Body of pancreas (tissue), 4 donors: Measurements from ENCODE around the gene SERPINI1. TPM values are rescaled to one million over a fixed set of nuclear protein-coding genes. Genes with fewer than 3 reads are reported as not detected.

ENCODE experiments used
- ATAC-seq: fragments of 150-250 bp; one replicate; pipeline ENCODE4 v1.9.1; 2016
- DNase-seq, 4 donors: peaks; one replicate each; pipeline ENCODE4 v3.0.0-alpha.2; 2019
- H3K27ac ChIP-seq, 4 donors: fragments of 200-600 bp; sonication (generic); 1 replicate in 3 of 4; 2 replicates in 1 of 4; pipeline versions ENCODE4 v1.5.1 to v1.6.1; 2016 to 2019; ENCODE audit warnings: mild to moderate bottlenecking in 1 of 4, mixed read lengths in 1 of 4, moderate library complexity in 1 of 4
- H3K27me3 ChIP-seq, 2 donors: fragments of 200-600 bp; sonication (generic); one replicate each; pipeline ENCODE4 v1.6.0; 2016; ENCODE audit warnings: mild to moderate bottlenecking in 1 of 2
- H3K36me3 ChIP-seq, 2 donors: fragments of 200-600 bp; sonication (generic); replicated peaks in 1 of 2; 2 replicates each; pipeline ENCODE4 v1.5.1; 2016; ENCODE audit warnings: low read depth in 2 of 2; ENCODE audit not compliant: insufficient read depth in 1 of 2
- H3K4me1 ChIP-seq: fragments of 200-600 bp; sonication (generic); one replicate; pipeline ENCODE4 v1.6.0; 2016
- H3K4me3 ChIP-seq, 2 donors: fragments of 200-600 bp; sonication (generic); 1 replicate in 1 of 2; 2 replicates in 1 of 2; pipeline ENCODE4 v1.5.1; 2016 to 2019
- H3K9me3 ChIP-seq, 3 donors: fragments of 200-600 bp; sonication (generic); 1 replicate in 2 of 3; 2 replicates in 1 of 3; pipeline ENCODE4 v1.5.1; 2016
- POLR2A ChIP-seq, 3 donors: fragments of 450-650 bp; IDR thresholded peaks; one replicate each; pipeline ENCODE4 v1.6.1; 2016; ENCODE audit warnings: antibody characterized with exemption in 3 of 3, mild to moderate bottlenecking in 2 of 3
- WGBS, 2 donors: methylation state at CpG; one replicate each; pipeline ENCODE4 v1.1.5; 2017; 5-methylcytosine and 5-hydroxymethylcytosine counted together
- intact Hi-C: fragments of 100-400 bp; cut with DNase I; formaldehyde crosslinking; loops from one replicate; pipeline ENCODE4 v1.15.1; 2023
- total RNA-seq, 2 donors: library from RNA; depleted of rRNA; stranded (reverse); fragments of >200 nt; gene quantifications; one replicate each; pipeline ENCODE4 v1.1.0, GENCODE V29; 2016
- TF ChIP-seq, protein P1 (sequence below), 7 experiments: fragments of 450-650 bp in 4 of 7; fragments of 200-600 bp in 3 of 7; sonication (generic) in 3 of 7; IDR thresholded peaks; one replicate each; pipeline ENCODE4 v1.5.1; 2016 to 2019; ENCODE audit warnings: antibody characterized with exemption in 7 of 7

The SERPINI1 gene
- total RNA-seq, 2 donors from 2014 or later: 10.2 to 20.0 TPM

DNA sequence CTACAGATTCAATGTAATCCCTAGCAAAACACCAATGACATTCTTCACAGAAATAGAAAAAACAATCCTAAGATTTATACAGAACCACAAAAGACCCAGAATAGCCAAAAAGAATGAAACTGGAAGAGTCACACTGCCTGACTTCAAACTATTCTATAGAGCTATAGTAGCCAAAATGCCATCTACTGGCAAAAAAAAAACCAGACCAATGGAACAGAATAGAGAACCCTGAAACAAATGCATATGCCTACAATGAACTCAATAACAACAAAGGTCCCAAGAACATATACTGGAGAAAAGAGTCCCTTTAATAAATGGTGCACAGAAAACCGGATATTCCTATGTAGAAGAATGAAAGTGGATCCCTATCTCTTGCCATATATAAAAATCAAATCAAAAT is 20.6 kb upstream of the SERPINI1 start:
- no peak for TF ChIP-seq POLR2A (IDR thresholded peaks at IDR 0.05)
- TF ChIP-seq, protein P1, sequence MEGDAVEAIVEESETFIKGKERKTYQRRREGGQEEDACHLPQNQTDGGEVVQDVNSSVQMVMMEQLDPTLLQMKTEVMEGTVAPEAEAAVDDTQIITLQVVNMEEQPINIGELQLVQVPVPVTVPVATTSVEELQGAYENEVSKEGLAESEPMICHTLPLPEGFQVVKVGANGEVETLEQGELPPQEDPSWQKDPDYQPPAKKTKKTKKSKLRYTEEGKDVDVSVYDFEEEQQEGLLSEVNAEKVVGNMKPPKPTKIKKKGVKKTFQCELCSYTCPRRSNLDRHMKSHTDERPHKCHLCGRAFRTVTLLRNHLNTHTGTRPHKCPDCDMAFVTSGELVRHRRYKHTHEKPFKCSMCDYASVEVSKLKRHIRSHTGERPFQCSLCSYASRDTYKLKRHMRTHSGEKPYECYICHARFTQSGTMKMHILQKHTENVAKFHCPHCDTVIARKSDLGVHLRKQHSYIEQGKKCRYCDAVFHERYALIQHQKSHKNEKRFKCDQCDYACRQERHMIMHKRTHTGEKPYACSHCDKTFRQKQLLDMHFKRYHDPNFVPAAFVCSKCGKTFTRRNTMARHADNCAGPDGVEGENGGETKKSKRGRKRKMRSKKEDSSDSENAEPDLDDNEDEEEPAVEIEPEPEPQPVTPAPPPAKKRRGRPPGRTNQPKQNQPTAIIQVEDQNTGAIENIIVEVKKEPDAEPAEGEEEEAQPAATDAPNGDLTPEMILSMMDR (IDR thresholded peaks at IDR 0.05): no peak
- Histone ChIP-seq H3K4me3 (no peak overlapping the region), H3K27me3 (no peaks in the 10 kb centered on the region), H3K36me3 (peaks cover 2 to 9% of the 10 kb centered on the region in 2 donors), H3K9me3 (no peaks in the 10 kb centered on the region), H3K4me1 (peaks cover 4% of the 10 kb centered on the region), H3K27ac (no peak overlapping the region)
- no peak for DNase-seq
- intact Hi-C loops: no loop called here
- WGBS, 2 donors: 97% methylated on average over 1 of the region's 1 CpG
- no peak for ATAC-seq

DNA sequence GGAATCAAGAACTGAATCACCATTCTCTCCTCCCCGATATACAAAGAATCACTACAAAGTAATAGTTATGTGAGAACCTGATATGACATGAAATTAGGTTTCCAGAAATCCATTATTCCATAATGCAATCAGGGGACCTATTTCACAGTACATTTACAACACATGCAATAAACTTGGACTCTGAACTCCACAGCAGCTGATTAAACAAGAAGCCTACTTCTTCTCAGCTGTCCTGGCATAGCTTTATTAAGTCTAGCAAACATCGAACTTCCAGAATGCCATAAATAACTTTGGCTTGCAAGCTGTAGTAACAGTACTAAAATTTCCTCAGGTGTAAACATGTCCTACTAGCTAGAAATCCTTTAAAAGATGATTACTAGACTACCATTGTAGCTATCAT is 18.6 kb upstream of the SERPINI1 start:
- TF ChIP-seq, protein P1 (IDR thresholded peaks at IDR 0.05): no peak
- no peak for TF ChIP-seq POLR2A (IDR thresholded peaks at IDR 0.05)
- ATAC-seq: peak; percentile 87
- peaks cover 2 to 9% of the 10 kb centered on the region in 2 donors for H3K36me3 ChIP-seq
- H3K27me3 ChIP-seq: no peaks in the 10 kb centered on the region
- no peak overlapping the region for H3K27ac ChIP-seq
- peaks cover 4% of the 10 kb centered on the region for H3K4me1 ChIP-seq
- peak in 3 of 4 donors; percentile 20 to 60 (median 30) for DNase-seq
- no peak overlapping the region for H3K4me3 ChIP-seq
- intact Hi-C loops: no loop called here
- 19 to 41% methylated on average over 2 of the region's 2 CpGs for WGBS, 2 donors
- no peaks in the 10 kb centered on the region for H3K9me3 ChIP-seq

DNA sequence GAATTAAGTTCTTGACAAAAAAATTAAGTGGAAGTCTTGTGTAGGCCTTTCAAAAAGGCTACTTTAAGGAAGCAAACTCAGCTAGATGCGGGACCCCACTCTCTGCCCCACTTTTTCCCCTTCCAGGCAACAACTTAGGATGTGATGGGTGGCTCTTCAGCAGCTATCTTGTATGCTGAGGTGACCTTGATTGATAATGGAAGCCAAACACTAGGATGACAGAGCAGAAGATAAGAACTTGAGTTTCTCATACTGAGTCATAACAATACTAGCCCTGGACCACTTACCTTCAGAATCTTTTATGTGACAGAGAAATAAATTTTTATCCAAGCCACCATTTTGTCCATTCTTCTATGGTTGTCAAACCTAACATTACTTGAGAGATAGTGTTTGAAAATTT is 16.9 kb upstream of the SERPINI1 start:
- no peaks in the 10 kb centered on the region for H3K4me1 ChIP-seq
- peaks cover 2 to 9% of the 10 kb centered on the region in 2 donors for H3K36me3 ChIP-seq
- H3K4me3 ChIP-seq: no peak overlapping the region
- no peaks in the 10 kb centered on the region for H3K27me3 ChIP-seq
- no peak overlapping the region for H3K27ac ChIP-seq
- TF ChIP-seq, protein P1 (IDR thresholded peaks at IDR 0.05): no peak
- TF ChIP-seq POLR2A (IDR thresholded peaks at IDR 0.05): no peak
- intact Hi-C loops: no loop called here
- DNase-seq (no peak), ATAC-seq (no peak)
- 95 to 100% methylated on average over 1 of the region's 1 CpG for WGBS, 2 donors
- H3K9me3 ChIP-seq: no peaks in the 10 kb centered on the region

DNA sequence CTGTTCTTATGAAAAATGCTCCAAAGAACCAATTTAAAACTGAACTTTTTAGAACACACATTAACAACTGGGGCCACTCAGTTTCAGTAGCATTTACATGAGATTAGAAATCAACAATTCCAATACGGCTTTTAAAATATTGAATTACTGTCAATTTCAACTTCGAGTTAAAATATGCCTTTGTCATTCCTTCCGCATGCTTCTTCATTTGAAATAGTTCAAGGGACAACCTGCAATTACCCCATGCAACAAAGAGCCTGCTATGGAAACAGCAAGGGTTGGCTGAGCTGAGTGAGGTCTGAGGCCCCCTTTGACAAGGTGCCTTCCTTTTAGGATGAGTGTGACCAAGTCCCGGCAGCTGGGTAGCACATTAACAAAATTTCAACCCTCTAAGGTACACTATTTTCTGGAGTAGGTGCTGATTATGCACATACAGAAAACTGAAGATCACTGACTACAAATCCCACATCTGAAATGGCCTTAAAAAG is 12.5 kb upstream of the SERPINI1 start:
- ATAC-seq: no peak
- intact Hi-C loops: no loop called here
- Histone ChIP-seq H3K27me3 (no peaks in the 10 kb centered on the region), H3K4me1 (peaks cover 6% of the 10 kb centered on the region), H3K27ac (no peak overlapping the region), H3K9me3 (no peaks in the 10 kb centered on the region), H3K4me3 (no peak overlapping the region), H3K36me3 (peaks cover 2 to 9% of the 10 kb centered on the region in 2 donors)
- 65 to 69% methylated on average over 4 of the region's 4 CpGs for WGBS, 2 donors
- TF ChIP-seq, protein P1 (IDR thresholded peaks at IDR 0.05): no peak
- DNase-seq: no peak

DNA sequence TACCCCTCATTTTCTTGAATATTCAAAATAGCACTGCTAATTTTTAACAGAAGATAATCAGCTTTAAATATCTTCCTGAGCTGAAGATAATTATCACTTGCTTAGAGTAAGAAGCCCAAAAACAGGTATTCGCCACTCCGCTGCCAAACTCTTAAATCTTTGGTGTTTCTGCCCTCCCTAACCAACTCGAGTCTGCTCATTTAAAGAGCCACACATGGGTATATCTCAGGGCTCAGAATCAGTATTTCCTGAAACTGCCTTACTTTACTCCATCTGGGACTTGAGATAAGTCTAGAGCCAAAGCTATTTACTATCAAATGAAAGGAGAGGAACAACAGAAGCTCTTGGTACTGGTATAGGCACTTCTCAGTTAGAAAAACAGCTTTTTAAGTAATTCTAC is 11.6 kb upstream of the SERPINI1 start:
- H3K36me3 ChIP-seq: peaks cover under 1 to 2% of the 10 kb centered on the region in 2 donors
- TF ChIP-seq, protein P1 (IDR thresholded peaks at IDR 0.05): no peak
- TF ChIP-seq POLR2A (IDR thresholded peaks at IDR 0.05): no peak
- no peaks in the 10 kb centered on the region for H3K9me3 ChIP-seq
- no peak overlapping the region for H3K27ac ChIP-seq
- H3K27me3 ChIP-seq: no peaks in the 10 kb centered on the region
- ATAC-seq (no peak), DNase-seq (no peak)
- intact Hi-C loops: no loop called here
- 64 to 75% methylated on average over 3 of the region's 3 CpGs for WGBS, 2 donors
- H3K4me3 ChIP-seq: no peak overlapping the region
- H3K4me1 ChIP-seq: peaks cover 14% of the 10 kb centered on the region
